NCI-H82 treated with DMSO at 0.1 percent for 48 hours (cell line): ENCODE data around the gene CABP1.
A peak's percentile ranks its signal among the peaks of the same experiment; 100 is the strongest.

Experiments
- DNase-seq: peaks from one replicate; lab custom pipeline; 2025; ENCODE audit not compliant: unreplicated experiment; lab: John Stamatoyannopoulos, UW

CABP1 gene

GRCh38 chr12:120630104-120630892 lies 10.1 kb upstream of the CABP1 start:
- DNase-seq, result no peak

GRCh38 chr12:120631097-120631496 lies 9.3 kb upstream of the CABP1 start:
- no peak for DNase-seq

GRCh38 chr12:120640861-120641833 lies 721 bp downstream of the CABP1 start:
- DNase-seq, result no peak

GRCh38 chr12:120642121-120642520 lies 1.7 kb downstream of the CABP1 start:
- no peak for DNase-seq

- DNase-seq, result no peak
Observed at GRCh38 chr12:120642826-120643225, 2.4 kb downstream of the CABP1 start.

GRCh38 chr12:120643574-120643973 lies 3.1 kb downstream of the CABP1 start:
- no peak for DNase-seq

GRCh38 chr12:120646044-120646443 lies 5.6 kb downstream of the CABP1 start:
- DNase-seq, result no peak

- DNase-seq, result no peak
Observed at GRCh38 chr12:120647375-120647755, 6.9 kb downstream of the CABP1 start.

GRCh38 chr12:120649442-120650232 lies 9.2 kb downstream of the CABP1 start:
- no peak for DNase-seq

- peak; percentile 80 for DNase-seq
Observed at GRCh38 chr12:120650233-120650690, 9.8 kb downstream of the CABP1 start.

- peak; percentile 52 for DNase-seq
Observed at GRCh38 chr12:120651821-120652220, 11.4 kb downstream of the CABP1 start.

- DNase-seq, result no peak
Observed at GRCh38 chr12:120652656-120653435, 12.4 kb downstream of the CABP1 start.

GRCh38 chr12:120653611-120654010 lies 13.2 kb downstream of the CABP1 start:
- DNase-seq, result no peak

GRCh38 chr12:120654656-120655055 lies 14.2 kb downstream of the CABP1 start:
- DNase-seq, result no peak

- DNase-seq, result no peak
Observed at GRCh38 chr12:120656008-120656407, 15.6 kb downstream of the CABP1 start.

- no peak for DNase-seq
Observed at GRCh38 chr12:120658286-120659150, 18.1 kb downstream of the CABP1 start.

GRCh38 chr12:120659151-120659525 lies 18.7 kb downstream of the CABP1 start:
- no peak for DNase-seq

- DNase-seq, result no peak
Observed at GRCh38 chr12:120661432-120661831, 21.0 kb downstream of the CABP1 start.

- DNase-seq, result no peak
Observed at GRCh38 chr12:120662879-120663278, 22.5 kb downstream of the CABP1 start.
